M059J (cell line): ENCODE data around the gene ASCL1. TPM values are rescaled to one million over a fixed set of nuclear protein-coding genes. Genes with fewer than 3 reads are reported as not detected.

Experiments
- DNase-seq: peaks from one replicate; pipeline ENCODE4 v3.0.0-alpha.2; 2012; ENCODE audit warnings: low read depth
- total RNA-seq: library from RNA; depleted of rRNA; stranded (reverse); fragments of >200 nt; shearing (Covaris generic); gene quantifications from 2 replicates; pipeline ENCODE4 v1.2.3, GENCODE V29; 2014

The ASCL1 gene
- total RNA-seq, 1 experiment from 2014 or later, result not detected

- DNase-seq, result no peak
Measured at GRCh38 chr12:102951841-102952240, 5.6 kb upstream of the ASCL1 start.

DNA sequence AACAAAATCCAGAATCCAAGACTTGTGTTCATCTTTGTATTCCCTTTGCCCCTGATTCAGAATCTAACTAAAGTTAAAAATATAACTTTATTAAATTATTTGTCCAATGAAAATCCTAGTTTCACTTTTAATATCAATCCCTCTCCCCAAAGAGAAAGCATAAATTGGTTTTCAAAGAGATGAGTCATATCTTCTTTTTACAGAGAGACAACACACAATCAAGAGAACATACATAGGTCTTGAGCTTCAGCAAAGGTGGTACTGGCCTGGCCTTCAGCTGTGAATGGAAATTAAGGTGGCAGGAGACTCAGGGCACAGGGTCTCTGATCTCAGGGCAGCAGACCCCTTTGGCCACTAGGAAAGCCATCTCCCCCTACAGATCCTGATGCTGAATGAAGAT is 4.3 kb upstream of the ASCL1 start:
- DNase-seq, result no peak

- DNase-seq, result no peak
Measured at GRCh38 chr12:102954134-102954533, 3.3 kb upstream of the ASCL1 start.

DNA sequence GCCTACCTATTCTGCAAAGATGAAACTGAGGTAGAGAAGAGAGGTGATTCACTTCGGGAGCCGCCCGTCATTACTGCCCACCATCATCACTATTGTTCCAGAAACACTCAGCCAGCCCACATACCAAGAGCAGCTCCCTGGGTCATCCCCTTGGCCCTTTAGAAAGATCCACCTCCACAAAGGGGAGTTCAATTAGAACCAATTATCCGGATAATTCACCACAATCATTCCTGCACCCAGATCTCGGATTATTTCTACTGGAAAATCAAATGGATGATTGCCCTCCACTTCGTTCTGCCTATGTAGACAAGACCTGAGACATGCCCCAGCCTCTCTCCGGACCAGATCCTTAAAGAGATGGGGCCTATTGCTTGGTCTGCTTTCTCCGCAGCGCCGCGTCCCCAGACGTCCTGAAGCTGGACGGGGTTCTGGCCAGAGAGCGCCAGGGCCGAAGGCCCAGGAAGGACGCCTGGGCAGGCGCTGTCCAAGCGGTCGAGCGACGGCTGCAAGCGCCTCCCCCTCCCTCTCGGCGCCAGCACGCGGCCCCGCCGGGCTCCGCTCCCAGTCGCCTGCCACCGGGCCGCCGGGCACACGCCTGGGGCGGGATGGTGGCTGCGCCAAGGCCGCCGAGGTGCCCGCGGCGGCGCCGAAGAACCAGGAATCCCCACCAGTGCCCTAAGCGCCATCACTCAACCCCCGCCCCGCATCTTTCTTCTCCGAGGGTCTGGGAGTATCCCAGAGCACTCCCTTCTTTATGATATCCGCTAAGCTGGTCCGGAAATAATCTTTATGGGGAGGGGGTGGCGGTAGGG is 1.3 kb upstream of the ASCL1 start:
- no peak for DNase-seq

GRCh38 chr12:102956738-102957327 is 641 bp upstream of the ASCL1 start:
- DNase-seq, result no peak

DNA sequence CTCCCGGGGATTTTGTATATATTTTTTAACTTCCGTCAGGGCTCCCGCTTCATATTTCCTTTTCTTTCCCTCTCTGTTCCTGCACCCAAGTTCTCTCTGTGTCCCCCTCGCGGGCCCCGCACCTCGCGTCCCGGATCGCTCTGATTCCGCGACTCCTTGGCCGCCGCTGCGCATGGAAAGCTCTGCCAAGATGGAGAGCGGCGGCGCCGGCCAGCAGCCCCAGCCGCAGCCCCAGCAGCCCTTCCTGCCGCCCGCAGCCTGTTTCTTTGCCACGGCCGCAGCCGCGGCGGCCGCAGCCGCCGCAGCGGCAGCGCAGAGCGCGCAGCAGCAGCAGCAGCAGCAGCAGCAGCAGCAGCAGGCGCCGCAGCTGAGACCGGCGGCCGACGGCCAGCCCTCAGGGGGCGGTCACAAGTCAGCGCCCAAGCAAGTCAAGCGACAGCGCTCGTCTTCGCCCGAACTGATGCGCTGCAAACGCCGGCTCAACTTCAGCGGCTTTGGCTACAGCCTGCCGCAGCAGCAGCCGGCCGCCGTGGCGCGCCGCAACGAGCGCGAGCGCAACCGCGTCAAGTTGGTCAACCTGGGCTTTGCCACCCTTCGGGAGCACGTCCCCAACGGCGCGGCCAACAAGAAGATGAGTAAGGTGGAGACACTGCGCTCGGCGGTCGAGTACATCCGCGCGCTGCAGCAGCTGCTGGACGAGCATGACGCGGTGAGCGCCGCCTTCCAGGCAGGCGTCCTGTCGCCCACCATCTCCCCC is 777 bp downstream of the ASCL1 start:
- DNase-seq, result peak; percentile 15

DNA sequence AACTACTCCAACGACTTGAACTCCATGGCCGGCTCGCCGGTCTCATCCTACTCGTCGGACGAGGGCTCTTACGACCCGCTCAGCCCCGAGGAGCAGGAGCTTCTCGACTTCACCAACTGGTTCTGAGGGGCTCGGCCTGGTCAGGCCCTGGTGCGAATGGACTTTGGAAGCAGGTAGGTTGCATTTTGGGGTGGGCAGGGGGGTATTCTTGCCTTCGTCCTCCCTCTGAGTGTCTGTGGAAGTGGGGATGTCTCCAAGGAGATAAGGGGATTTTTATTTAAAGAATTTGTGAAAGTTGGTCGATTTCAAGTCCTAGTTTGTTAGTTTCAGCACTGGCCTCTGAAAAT is 1.3 kb downstream of the ASCL1 start:
- no peak for DNase-seq

GRCh38 chr12:102959391-102959790 is 1.9 kb downstream of the ASCL1 start:
- DNase-seq, result no peak

DNA sequence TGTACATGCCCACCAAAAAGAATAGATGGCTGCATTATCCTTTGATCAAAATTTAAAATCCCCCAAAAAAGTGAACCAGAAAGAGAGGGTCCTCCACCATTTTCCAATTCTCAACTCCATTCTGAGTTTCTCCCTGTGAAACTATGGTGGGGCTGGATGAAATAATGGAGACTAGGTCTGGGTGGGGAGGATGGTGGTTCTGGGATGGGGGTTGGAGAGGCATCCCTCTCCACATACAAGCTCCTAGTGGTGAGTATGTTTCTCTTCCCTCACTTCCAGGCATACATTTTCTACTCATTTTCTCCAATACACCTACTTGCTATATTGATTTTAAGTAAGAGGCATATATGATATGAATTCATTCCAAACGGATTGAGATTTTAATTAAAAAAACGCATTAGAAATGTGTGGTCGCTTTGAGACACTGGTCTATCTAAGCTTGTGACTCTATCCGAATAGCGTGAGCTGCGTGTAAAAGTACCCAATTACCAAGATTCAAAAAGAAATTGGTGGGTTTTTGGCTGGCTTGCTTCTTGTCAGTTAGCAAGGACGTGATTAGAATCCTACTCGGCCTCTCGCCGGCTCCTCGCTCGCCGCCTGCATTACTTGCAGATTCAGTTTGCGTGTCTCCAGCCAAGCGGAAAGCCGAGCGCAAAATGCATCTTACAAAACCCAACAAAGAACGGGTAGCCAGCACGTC is 3.4 kb downstream of the ASCL1 start:
- no peak for DNase-seq

GRCh38 chr12:102961466-102961855 is 4.0 kb downstream of the ASCL1 start:
- DNase-seq, result no peak

GRCh38 chr12:102962532-102962931 is 5.1 kb downstream of the ASCL1 start:
- no peak for DNase-seq

- DNase-seq, result no peak
Measured at GRCh38 chr12:102962986-102963385, 5.5 kb downstream of the ASCL1 start.

GRCh38 chr12:102963796-102964195 is 6.3 kb downstream of the ASCL1 start:
- no peak for DNase-seq

DNA sequence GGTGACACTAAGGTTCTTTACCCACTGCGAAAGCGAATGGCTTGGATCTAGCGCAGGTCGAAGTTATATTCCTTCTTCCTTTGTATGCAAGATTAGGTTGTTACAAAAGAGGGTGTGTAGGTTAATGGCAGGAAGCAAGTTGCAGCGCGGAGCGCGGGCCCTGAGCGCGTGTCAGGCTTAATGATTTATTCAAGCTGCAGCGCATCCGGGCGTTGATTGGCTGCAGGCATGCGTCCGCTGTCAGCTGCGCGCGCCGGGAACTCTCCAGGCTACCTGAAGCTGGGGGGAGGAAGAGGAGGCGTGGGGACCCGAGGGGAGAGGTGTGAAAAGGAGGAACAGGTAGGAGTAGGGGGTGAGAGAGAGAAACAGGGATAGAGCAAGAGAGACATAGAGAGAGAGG is 7.4 kb downstream of the ASCL1 start:
- no peak for DNase-seq

DNA sequence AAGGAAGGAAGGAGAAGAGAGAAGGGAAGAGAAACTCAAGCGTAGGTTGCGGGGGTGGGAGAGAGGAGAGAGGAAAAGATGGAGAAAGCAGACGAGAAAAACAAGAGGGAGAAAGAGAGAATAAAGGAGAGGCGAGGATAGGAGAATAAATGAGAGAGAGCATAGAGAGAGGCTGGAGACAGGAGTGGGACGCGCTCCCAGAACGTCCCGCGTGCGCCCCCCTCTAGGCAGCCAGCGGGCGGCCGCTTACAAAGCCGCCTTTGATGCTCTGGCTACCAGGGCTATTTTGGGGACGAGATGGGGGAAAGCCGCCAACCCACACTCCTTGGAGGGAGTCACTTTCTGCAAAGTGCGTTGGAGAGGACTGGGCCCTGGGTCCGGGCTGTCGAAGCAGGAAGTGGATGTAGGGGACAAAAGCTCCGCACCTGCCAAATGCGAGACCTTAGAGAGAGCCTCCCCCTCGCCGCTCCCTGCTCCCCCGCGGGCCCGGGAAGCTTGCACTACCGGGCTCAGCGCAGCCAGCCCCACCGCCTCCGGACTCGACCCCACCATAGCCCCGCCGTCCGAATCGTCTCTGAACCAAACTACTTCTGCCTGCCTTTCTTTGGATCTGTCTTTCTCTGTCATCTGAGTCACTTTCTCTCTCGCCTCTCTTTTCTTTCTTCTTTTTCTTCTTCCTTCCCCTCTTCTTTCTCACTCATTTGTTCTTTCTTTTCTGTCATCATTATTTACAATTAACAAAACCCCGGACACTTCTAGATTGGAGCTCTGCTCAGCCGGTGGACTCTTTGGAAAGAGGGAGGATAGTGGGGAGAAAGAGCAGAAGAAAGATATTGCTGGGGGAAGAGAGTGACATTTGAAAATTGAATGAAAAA is 8.0 kb downstream of the ASCL1 start:
- no peak for DNase-seq

GRCh38 chr12:102966200-102966863 is 8.9 kb downstream of the ASCL1 start:
- no peak for DNase-seq

- no peak for DNase-seq
Measured at GRCh38 chr12:102970780-102971179, 13.3 kb downstream of the ASCL1 start.

DNA sequence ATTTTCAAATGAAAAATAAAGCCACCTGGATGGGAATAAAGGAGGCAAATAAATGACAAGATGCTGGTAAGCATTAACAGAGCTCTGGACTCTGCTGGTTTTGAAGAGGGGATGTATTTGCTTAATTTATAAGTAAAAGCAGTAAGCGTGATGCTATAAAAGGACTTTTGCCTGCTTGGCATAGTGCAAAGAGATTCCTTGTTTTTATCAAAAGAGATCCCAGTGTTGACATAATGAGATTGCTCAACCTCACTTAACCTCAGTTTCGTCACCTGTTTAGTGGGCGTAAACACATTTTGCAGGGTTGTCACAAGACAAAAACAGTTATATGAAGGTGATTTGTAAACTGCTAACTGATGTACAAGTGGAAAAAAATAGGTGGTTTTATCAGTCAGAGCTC is 13.8 kb downstream of the ASCL1 start:
- no peak for DNase-seq

GRCh38 chr12:102973583-102973982 is 16.1 kb downstream of the ASCL1 start:
- no peak for DNase-seq

DNA sequence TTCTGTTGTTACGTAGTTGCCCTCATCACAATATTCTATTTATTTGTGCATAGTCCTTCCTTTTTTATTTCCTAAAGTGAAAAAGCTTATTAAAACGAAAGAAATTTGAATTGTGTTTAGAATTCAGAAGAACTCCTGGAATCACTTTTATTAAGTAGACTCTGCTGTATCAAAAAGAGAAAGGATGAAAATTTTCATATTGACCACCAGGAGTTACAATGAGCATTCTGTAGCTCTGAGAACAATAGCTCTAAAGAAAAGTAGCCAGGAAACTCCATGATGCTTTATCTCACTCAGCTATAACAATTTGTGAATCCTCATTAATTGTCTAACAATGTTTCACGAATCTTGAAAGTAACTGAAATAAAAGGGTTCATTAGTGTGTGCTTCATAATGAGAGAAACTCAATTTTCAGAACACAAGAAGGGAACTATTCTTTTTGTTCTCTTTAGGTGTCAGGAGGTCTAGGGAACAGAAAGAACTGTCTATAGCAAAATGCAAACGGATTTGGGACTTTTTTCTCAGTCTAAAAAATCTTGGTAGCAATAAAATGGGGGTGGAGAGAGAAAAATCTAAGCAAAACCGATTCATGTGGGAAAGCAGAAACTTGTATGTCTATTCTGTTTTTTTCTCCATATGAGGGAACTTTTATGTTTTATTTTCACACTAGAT is 19.3 kb downstream of the ASCL1 start:
- DNase-seq, result no peak
